NCI-H1048 (cell line): ENCODE data around the gene KCNC3.

Source experiments
- DNase-seq: peaks from one replicate; lab custom pipeline; 2025; lab: John Stamatoyannopoulos, UW

Gene KCNC3

DNA sequence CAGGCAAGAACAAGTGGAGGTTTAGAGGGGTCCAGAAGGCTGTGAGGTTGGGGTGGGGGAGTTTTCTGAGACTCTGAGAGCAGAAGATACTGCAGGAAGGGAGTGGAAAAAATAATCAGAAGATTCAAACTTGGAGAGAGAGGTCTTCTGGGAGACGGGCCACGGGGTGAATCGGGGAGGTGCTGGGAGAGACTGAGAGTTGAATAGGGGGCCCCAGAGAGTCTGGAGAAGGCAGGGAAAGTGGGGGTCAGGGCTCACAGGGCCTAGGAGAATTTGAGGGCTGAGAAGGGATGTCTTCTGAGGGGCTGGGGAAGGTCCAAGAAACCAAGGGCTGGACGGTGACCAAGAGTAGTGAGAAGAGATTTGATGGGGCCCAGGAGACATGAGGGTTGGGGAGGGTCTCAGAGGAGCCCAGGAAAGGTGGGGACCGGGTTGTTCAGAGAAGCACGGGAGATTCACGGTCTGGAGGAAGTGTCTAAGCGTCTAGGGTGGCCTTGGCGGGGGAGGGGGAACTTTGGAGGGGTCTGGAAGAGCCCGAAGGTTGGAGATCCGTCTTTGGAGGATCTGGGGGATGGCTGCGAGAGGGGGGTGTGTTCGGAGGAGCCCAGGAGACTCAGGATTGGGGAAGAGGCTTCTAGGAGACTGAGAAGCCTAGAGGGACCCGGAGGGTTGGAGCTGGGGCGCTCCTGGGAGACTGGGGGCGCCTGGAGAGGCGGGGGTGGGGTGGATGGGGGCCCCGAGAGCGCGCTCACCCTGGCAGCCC is 1.5 kb downstream of the KCNC3 start:
- DNase-seq, result no peak

DNA sequence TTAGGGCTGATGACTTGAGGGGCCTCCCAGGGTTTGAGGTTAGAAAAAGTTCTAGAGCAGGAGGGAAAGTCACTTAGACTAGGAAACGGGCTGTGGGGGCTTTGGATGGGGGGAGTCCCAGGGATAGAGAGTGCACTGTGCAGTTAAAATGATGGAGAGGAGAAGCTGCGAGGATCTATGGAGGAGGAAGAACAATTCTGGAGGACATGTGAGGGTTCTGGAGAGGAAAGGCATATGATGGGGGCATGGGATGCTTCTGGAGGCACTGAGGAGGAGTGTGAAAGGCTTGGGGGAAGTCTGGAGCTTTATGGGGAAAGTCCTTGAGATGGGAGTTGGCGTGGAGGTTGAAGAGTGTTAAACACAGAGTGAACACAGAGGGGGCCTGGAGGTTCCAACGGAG is 2.2 kb downstream of the KCNC3 start:
- DNase-seq, result no peak

DNA sequence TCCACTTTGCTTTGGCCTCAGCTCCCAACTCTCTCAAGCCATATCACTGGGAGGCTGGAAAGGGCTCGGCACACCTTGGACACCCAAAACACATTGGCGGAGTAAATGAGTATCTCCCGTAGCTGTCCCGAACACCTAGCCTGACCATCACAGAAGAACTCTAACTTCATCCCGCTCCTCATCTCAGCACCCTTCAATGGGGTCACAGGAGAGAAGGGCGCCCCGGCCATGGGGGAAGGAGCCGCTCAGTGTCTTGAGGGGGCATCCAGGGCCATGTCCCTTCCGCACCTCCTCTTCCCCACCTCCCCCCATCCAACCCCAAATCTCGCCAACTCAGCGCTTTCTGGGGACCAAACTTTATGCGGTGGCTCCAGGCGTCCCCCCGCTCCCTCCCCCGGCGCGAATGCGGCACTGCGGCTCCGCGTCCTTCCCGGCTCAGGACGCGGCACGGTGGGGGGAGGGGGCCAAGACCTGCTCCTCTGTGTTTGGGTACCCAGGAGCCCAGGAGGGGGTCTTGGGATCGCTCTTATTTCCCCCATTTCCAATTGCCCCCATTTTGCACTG is 3.0 kb downstream of the KCNC3 start:
- no peak for DNase-seq

DNA sequence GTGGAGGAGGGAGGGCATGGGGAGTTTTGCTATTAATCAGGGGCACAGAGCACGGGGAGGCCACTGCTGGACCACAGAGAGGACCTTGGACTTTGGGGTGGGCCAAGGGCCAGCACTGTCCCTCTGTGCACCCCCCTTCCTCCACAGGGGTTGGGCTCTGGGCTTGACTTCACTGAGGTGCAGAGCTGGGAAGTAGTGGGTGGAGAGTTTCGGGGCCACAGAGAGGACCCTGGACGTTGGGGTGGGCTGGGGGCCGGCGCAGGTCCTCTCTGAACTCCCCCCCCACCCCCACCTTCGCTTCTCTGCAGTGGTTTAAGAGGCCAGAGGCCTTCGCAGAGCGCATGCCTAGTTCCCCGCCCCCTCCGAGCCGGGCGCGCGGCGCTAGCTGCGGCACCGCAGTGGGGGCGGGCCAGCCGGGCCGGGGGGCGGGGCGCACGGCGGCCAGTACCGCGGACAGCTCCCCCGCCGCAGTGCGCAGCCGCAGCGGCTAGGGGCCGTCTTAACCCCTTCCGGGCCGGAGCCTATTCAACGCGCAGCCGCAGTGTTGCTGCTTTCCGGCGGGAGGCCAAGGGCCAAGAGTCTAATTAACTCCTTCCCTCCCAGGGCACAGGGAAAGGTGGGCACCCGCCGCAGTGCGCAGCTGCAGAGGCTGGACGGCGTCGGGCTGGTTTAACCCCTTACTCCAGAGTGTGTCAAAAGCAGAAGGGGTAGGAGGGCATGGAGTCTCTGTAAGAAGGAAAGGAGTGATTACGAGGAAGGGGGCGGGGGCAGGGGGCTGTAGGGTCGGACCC is 3.7 kb downstream of the KCNC3 start:
- DNase-seq, result peak; percentile 60

DNA sequence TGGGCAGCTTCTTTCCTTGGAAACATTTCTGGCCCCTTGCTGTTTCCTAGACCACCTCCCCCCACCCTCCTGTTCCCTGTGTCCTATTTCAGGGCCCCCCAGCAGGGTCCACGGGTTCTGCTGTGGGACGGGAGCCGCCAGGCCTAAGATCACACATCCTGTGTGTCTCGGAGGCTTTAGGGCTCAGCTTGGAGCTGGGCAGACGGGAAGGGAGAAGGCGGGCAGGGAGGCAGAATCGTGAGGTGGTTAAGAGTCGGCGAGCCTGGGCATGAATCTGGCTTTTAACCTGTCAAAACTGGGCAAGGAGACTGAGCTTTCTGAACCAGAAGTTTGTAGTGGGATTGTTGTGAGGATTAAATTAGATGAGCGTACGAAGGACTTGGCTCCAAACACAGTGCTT is 4.8 kb downstream of the KCNC3 start:
- no peak for DNase-seq

DNA sequence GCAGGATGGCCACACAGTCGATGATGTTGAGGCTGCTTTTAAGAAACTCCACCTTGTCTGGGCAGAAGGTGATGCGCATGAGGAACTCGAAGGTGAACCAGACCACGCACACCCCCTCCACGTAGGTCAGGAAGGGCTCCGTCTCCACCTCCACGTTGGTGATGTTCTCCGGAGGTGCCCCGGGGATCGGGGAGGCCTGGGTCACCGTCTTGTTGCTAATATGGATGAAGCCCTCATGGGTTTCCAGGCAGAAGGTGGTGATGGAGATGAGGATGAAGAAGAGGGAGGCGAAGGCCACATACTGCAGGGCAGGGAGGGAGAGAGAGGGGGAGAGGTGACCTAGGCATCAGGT is 5.4 kb downstream of the KCNC3 start:
- DNase-seq, result no peak

DNA sequence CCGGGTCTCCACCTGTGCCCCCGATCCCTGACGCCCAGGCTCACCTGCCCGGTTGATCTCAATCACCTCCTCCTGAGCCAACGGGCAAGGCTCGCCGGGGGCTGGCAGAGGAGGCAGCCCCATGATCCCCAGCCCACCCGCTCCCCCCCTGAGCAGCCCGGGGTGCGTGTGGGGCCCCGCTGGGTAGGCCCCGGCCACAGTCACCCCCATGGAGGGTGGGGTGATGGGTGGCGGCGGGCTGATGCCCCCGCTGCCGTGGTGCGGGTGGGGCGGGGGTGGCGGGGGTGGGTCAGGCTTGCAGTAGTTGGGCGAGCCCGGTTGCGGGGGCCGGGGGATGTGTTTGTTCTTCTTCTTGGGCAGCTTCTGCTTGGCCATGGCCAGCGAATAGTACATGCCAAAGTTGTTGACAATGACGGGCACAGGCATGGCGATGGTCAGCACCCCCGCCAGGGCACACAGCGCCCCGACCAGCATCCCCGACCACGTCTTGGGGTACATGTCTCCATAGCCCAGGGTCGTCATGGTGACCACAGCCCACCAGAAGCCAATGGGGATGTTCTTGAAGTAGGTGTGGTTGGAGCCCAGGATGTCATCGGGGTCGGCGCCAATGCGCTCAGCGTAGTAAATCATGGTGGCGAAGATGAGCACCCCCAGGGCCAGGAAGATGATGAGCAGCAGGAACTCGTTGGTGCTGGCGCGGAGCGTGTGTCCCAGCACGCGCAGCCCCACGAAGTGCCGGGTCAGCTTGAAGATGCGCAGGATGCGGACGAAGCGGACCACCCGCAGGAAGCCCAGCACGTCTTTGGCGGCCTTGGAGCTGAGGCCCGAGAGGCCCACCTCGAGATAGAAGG is 6.0 kb downstream of the KCNC3 start:
- no peak for DNase-seq

DNA sequence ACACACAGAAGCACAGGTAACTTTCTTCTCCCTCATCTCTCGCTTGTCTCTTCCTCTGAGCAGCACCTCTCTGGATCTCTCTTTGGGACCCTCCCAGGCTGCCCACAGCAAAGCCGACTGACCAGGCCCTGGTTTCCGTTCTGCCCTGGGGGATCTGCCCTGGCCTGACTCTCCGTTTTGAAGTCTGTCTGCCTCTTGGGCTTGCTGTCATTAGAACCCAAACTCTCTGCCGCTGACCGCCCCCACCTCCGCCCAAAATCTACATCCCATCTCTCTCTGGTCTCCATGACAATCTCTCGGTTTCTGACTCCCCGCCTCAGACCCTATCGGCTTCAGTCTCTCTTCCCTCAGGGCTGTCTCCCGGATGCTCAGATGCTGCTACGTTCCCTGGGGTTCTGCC is 6.9 kb downstream of the KCNC3 start:
- DNase-seq, result no peak

DNA sequence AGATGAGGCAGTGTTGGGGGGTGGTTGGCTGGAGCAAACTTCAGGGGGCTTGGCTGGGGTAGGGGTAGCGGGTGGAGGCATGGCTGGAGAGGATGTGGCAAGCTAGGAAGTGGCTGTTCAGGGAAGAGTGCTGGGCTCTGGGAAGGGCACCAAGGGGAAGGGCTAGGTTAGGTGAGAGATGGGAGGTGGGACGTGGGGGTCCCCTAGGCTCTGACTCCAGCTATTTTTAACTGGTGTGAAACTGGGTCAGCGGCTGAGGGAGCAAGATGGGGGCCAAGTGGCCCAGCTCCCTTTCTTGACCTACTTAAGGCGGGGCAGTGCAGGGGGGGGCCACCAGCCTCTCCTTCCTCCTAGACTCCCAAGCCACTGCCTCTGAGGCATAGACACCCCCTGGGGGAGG is 7.3 kb downstream of the KCNC3 start:
- no peak for DNase-seq

DNA sequence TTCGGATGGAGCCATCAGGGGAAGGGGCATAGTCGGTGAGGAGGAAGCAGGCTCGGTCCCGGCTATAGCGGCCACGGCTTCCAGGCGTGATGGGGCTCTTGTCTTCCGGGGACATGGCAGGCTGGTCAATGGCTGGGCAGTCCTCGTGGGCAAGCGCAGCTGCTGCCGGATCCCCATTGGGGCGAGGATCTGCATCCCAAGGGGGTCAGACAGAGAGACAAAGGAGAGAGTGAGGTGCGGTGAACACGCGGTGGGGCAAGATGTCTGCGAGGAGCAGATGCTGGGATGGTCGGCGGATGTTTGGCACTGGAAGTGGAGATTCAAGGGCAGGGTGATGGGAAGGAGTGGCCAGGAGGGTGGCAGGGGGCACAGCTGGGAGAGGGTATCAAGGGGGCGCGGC is 8.6 kb downstream of the KCNC3 start:
- no peak for DNase-seq

DNA sequence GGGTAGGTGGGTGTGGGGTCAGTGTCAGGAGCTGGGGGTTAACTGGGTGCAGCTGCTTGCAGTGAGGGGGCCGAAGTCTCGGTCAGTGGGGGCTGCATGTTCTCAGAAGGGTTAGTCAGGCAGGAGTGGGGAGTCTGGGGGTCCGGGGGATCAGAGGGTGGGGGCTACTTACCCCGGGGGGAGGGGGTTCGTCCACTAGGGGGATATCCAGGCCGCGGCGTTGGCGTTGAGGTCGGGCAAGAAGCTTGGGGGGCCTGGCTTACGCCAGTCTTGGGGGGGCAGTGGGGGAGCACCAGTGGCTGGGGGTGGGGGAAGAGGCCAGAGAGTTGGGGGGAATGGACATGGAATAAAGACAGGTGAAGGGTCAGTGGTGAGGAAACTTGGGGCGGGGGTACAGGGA is 9.1 kb downstream of the KCNC3 start:
- DNase-seq, result no peak

DNA sequence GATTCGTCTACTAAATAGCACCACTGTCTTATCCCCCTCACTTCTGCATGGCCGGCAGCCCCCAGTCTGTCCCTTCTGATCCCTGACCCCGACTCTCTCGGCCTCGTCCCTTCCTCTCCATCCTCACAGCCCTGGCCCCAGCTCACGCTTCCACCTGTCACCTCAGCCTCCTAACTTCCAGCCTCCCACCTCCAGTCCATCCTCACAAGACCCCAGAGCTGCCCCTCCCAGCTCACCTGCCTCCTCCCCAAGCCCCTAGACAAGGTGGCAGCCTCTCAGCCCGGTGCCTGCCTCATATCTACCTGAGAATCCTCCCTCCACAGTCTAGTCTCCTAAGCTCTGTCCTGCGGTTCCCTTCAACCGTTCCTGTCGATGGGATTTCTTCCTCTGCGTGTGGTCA is 10.0 kb downstream of the KCNC3 start:
- DNase-seq, result no peak

DNA sequence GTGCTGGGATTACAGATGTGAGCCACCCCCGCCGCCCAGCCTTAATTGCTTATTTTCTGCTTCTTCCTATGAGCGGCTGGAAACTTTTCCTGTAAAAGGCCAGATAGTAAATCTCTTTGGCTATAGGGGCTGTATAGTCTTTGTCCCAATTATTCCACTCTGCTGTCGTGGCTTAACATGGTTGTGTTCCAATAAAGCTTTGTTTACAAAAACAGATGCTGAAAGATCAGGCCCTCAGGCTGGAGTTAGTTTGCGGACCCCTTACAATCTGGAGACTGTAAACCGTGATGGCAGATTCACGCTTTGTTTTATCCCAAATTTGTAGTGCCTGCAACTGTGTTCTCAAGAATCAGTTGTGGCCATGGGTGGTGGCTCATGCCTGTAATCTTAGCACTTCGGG is 10.7 kb downstream of the KCNC3 start:
- DNase-seq, result no peak

DNA sequence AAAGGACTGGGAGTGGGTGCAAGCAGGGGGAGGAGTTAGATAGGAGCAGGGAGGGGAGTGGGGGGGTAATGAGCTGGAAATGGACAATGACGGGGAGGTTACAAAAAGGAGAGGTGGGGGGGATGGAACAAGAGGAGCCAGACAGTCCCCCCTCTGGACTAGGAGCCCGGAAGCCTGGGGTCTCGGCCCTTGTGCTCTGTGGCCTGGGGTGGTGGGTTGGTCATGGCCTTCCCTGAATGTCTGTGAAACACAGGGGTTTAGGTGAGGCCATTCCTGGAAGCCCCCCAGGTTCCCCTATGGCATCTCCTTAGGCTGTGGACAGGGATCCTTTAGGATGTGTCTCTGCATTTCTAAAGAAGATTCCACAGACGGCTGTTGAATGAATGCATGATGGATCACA is 12.1 kb downstream of the KCNC3 start:
- DNase-seq, result no peak

DNA sequence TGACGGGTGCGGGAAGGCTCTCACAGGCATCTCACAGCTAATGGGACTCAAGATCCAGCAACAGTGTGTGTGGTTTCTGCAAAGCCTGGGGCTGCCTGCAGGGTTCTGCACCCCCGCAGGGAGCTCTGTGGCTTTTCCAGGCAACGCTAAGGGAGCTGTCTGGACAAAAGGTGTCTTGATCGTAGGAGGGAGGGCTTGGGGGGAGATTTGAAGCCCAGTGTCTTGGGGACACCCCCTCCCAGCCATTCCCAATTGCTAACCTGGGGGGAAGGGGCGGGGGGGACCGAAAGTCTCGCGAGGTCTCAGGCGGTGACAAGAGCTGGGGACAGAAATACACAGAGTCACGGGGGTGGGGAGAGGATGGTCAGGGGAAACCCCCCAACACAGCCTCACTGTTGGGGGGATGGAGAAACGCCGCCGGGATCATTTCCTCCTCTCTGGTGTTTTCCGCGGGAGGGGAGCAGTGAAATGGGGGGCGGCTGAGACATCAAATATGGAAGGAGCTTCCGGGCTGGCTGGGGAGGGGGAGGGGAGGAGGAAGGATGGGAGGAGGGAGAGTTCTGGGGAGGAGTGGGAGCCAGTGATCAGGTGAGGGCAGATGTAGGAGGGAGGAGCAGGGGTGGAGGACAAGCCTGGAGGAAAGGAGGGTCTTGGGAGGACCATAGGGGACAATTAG is 13.3 kb downstream of the KCNC3 start:
- DNase-seq, result no peak

DNA sequence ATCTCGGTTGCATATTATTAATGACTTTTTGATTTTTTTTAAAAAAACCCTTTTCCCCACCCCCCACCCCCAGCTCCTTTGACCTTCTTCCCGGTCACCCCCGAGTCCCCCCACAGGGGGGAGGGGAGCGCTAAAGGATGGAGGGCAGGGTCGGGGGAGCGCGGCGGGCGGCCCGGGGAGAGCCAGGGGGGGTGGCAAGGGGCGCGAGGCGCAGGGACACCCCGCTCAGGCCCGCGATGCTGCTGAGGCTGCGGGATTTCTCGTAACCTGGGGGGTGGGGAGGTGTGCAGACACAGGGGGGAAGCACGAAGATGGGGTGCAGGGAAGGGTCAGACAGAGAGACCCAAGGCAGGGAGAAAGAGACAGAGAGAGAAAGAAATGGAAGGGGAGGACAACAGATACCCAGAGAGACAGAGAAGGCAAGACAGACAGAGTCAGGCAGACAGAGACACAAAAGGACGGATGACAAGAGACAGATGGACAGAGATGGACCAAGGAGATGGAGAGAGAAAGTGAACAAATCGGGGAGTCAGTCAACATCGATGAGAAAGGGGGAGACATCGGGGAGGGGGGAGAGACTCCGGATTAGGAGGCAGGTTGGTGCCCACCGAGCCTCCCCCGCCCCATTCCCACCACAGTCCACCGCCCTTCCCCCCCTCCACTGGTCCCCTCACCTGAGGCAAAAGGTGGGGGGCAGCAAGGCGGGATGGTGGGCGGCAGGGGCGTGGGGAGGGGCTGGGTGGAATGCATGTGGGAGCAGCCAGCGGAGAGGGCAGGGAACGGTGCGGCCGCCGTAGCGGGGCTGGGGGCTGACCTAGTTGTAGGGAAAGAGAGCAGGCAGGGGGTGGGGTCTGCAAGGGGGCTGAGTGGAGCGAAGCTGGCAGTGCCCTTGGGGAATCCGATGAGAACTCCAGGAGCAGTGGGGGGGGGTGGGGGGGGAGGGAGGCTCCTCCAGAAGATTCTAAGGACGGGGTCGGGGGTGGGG is 14.2 kb downstream of the KCNC3 start:
- no peak for DNase-seq

DNA sequence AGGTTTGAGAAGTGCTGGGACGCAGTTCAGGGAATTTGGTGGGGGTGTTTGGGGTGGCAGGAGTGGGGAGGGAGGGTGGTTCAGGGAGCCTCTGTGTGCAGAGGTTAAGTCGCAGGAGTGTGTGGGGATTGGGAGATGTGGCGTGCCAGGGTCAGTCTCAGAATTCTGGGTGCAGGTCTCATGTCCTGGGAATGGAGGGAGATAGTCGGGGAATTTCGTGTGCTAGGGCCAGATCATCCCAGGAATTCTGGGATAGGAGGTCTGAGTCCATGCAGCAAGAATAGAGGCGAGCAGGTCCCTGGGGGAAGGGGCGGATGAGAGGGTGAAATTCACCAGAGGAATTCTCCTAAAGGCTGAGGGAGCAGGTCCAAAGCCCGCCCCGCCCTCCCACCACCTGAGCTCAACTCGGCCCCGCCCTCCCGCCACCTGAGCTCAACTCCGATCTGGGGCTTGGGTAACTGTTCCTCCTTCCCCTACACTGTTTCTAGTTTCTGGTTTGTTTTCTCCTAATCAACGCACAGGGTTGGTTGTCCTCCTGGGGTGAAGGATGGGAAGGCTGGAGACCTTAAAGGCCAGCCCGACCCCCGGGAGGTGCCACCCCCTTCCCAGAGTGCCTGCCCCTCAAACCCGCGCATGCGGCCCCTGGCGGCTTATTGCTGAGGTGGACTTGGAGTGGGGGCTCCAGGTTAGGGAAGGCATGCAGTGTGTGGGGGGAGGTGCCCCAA is 15.2 kb downstream of the KCNC3 start:
- DNase-seq, result no peak

DNA sequence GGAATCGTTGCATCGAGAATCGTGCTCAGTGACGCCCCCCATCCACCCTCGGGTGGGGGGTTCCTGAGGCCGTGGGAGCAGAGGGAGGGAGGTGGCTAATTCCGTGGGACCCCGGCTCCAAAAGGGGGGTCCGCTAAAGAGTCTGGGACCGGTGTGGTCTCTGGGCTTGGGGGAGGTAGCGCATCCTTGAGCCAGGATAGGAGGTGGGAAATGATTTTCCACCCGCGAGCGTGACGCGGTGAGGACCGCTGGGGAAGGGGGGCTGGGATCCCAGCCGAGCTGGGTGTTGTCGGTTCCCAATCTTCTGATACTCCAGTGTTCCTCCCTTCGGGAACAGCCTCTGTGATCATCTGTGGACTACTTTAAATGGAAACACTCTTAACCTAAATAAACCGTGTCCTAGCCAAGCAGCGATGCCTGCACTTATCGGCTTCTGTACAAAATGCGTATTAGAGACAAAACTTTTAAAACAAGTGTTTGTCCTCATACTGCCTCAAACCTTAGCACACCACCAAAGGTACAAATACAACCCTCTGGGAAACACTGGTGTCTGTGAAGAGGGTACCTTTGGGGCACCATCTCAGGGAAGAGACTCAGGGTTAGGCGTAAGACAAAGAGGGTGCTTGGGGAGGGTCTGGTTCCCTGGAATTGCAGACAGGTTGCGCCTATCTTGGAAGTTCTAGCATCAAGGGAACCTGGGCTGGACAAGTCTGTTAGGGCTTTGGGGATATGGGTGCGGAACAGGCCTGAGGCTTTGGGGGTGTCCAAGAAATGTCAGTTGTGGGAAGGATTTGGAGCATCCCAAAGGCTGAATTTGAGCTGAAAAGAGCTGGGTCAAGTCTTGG is 16.0 kb downstream of the KCNC3 start:
- no peak for DNase-seq
